IMR-90 (cell line): Measurements from ENCODE around the gene TPSG1.

ENCODE experiments used
- BHLHE40 ChIP-seq: fragments of 150-350 bp; IDR thresholded peaks from 2 replicates; pipeline ENCODE4 v1.6.1; 2016; ENCODE audit warnings: mild to moderate bottlenecking, low read depth, low read length
- CEBPB ChIP-seq: IDR thresholded peaks from 2 replicates; pipeline ENCODE4 v1.6.1; 2012; ENCODE audit warnings: low read depth, low read length, improper control_type of control experiment
- CHD1 ChIP-seq: IDR thresholded peaks from 2 replicates; pipeline ENCODE4 v1.6.1; 2012; ENCODE audit warnings: low read depth, low read length, improper control_type of control experiment
- CTCF ChIP-seq: conservative IDR thresholded peaks from 2 replicates; pipeline ENCODE4 v1.5.1; 2012; ENCODE audit warnings: mild to moderate bottlenecking, low read depth, low read length, improper control_type of control experiment
- ELK1 ChIP-seq: fragments of 150-350 bp; IDR thresholded peaks from 2 replicates; pipeline ENCODE4 v1.6.1; 2016; ENCODE audit warnings: low read depth, mild to moderate bottlenecking, low read length, moderate library complexity, borderline replicate concordance
- MXI1 ChIP-seq: IDR thresholded peaks from 2 replicates; pipeline ENCODE4 v1.6.1; 2012; ENCODE audit warnings: low read depth, mild to moderate bottlenecking, low read length, moderate library complexity, borderline replicate concordance
- POLR2A ChIP-seq: IDR thresholded peaks from 2 replicates; pipeline ENCODE4 v1.6.1; 2012; ENCODE audit warnings: mild to moderate bottlenecking, low read depth, low read length
- SMC3 ChIP-seq: fragments of 150-350 bp; IDR thresholded peaks from 2 replicates; pipeline ENCODE4 v1.6.1; 2016; ENCODE audit warnings: low read depth, mild to moderate bottlenecking, antibody characterized with exemption, low read length, moderate library complexity
- USF2 ChIP-seq: fragments of 150-350 bp; IDR thresholded peaks from 2 replicates; pipeline ENCODE4 v1.6.1; 2017; ENCODE audit warnings: mild to moderate bottlenecking, antibody characterized with exemption, low read length, low read depth

GRCh38 chr16:1218930-1219611, 6.0 kb downstream of the TPSG1 start:
- TF ChIP-seq POLR2A (no peak), CTCF (no peak), CHD1 (no peak), MXI1 (no peak), BHLHE40 (no peak), SMC3 (no peak), USF2 (no peak), CEBPB (no peak), ELK1 (no peak)
